Measurements from ENCODE around the gene PCCB.
"Not testable (repeated sequence)": the region's sequence is repeated elsewhere in the genome, so short reads cannot be mapped to it uniquely, and the experiment has no call there.

Gene PCCB

DNA sequence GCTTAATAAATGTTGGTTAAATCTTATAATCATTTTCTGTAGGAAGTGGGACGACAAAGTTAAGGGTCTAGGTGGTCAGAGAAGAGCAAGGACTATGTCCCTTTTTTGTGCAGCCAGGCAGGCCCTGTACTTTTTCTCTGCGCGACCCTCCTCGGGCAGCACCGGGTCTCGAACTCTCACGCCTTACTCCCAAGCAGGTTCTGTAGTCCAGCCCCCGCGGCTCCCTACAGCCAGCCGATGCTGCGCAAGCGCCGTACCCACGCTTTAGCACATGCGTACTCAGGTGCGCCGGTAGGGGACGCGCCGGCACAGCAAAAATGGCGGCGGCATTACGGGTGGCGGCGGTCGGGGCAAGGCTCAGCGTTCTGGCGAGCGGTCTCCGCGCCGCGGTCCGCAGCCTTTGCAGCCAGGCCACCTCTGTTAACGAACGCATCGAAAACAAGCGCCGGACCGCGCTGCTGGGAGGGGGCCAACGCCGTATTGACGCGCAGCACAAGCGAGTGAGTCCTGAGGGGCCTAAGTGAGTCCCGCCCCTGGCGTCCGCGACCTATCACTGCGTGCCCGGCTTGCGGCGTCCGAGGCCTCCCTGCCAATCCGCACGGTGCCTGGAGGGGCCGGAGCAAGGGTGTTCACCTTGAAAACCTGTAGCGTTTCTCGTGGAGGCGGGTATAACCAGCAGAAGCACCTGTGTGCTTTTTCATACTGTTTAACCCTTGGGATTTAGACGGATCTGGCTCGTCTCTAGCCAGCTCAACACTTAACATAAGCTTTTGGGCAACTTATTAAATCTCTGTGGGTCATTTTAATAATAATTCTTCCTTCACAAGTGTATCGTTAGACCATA is at the start of gene PCCB:
TSS of gene PCCB (plus strand) at position 282 of the 844 bp plus-strand sequence. CDS start at position 318, 36 bp downstream.
- DNase-seq: peak; percentile 85

DNA sequence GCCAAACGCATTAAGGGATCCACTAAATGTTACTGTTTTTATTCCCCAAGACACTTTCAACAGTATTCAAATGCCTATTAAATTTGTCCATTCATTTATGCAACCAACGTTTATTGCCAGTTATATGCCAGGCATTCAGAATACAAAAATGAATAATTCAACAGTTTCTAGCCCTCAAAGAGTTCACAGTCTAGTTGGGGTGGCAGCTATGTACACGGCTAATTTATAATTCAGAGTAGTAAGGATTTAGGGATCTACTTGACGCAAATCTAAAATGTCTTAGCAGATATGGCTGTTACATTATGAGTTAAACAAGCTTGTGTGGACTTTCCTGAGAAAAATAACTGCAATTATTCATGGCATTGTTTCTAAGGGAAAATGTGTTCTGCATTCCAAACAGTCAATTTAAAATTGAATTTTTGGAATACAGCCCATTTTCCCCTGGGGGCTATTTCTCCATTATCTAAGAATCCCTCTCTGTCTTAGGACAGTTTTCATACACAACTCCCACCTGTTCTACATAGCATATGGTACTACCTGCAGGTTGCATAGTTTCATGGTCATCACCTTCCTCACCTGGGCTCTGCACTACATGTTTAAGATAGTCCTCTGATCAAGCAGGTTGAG is 42.5 kb upstream of the PCCB start:
- no peak for DNase-seq

DNA sequence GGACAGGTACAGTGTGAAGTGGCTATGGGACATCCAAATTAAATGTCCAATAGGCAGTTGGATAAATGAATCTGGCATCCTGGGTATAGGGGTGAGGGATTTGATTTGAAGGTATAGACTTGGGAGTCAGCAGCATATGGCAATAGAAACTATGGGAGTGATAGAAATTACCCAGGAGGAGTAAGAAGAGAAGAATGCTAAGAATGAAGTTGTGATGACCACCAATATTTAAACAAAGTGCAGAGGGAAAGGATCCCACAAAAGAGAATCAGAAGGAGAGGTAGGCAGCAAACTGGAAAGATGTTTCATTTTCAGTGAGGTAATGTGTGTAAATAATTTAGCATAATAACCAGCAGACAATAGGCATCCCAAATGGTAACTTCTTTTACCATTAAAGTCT is 40.2 kb upstream of the PCCB start:
- DNase-seq: no peak

DNA sequence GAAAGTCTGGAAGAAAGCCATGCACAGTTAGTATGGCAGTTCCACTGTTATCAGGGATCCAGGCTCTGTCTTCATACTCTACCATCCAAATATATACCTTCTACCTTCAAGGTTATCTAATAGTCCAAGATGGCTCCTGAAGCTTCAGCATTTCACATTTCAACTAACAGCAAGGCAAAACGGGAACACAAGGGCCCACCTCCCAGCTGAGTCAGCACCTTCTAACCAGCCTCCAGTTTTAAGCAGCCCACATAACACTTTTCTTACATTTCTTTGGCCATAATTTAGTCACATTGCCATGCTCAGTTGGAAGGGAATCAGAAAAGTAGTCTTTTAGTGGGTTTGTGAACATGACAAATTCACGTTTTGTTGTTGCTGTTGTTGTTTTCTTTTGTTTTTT is 38.6 kb upstream of the PCCB start:
- DNase-seq: no peak

GRCh38 chr3:136222746-136223145 is 27.4 kb upstream of the PCCB start:
- not testable (repeated sequence) for DNase-seq

DNA sequence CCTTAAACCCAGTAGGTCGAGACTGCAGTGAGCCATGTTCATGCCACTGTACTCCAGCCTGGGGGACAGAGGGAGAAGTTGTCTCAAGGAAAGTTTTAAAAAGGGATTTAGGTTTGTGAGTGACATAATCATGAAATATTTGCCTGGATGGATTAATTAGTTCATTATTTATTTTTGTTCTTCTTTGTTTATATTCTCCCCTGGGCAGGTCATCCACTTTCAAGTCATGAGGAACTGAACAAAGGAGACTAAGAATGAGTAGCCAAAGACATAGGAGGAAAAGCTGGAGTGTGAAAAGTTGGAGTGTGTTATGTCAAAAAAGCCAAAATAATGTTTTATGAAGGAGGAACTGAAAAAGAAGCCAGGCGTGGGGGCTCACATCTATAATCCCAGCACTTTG is 17.7 kb upstream of the PCCB start:
- no peak for DNase-seq

DNA sequence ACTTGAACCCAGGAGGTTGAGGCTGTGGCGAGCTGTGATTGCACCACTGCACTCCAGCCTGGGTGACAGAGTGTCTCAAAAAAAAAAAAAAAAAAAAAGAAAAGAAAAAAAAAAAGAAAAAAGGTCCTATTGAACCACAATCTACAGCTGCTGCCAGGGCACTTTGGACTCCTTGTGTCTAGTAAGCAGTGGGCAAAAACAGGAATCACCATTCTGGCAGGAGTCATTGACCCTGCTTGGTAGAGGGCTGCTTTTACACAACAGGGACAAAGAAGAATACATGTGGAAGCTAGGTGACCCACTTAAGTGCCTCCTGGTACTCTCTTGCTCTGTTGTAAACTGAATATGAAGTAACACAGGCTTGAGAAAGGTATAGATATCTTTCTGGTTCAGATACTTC is 14.6 kb upstream of the PCCB start:
- no peak for DNase-seq

GRCh38 chr3:136236109-136236508 is 14.0 kb upstream of the PCCB start:
- no peak for DNase-seq

GRCh38 chr3:136237103-136237502 is 13.0 kb upstream of the PCCB start:
- no peak for DNase-seq

DNA sequence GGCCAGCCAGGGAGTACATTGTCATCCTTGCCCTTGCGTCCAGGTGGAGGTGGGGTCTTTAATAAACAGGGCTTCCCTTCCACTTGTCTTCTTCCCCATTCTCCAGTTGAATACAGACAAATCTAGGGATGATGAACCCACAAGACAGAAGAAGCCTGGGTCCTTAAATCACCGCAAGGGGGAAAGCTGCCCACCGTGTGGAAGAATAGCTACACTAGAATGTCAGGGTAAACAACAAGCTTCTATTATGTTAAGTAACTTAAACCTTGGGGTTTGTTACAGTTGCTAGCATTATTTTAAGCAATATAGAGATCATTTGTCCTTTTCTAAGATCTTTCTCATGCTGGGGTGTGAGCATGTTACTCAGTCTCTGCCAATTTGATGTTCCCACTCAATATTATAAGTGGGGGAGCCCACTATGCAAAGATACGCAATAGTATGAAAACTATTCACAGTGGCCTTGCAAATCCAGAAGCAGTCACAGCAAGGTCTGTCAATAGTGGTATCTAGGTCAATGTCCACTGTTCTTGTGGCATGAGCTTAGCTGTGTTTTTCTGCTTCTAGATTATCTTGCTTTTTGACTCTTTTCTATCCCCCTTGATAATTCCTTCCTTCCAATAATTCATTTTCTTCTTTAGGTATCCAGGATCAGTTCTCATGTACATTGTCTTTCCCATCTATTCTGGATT is 12.0 kb upstream of the PCCB start:
- no peak for DNase-seq

DNA sequence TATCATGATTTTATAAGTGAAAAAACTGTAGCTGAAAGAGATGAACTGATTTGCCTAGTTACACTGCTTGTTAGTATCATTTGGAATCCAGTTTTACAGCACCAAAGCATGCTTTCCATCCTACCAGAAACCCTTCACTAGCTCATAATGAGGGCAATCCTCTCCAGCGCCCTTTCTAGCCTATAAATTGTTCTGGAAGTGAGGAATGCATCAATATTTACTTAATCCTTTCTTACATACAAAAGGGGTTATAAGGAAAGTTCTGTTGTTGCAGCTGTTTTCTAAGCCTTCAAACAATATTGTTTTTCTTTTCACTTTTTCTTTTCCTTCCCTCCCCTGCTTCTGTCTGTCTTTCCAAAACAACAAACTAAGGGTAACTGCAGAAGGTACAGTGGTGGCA is 11.0 kb upstream of the PCCB start:
- no peak for DNase-seq

DNA sequence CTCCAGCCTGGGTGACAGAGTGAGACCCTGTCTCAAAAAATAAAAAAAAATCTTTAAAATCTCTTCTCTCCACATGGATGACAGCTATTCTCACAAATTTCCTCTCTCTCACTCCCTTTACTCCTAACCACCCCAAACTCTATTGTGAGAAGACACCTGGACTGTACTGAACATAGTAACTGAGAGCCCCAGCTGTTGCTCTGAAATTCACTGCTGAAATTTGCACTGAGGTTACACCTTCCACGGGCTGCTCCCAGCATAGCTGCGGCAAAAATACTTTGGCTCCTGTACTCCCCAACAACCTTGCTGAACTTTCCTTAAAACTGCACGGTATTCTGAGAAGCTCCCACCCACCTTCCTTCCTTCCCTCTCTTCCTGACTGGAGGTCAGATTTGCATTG is 4.4 kb upstream of the PCCB start:
- no peak for DNase-seq

GRCh38 chr3:136247436-136247835 is 2.7 kb upstream of the PCCB start:
- DNase-seq: no peak

- DNase-seq: no peak
Observed at GRCh38 chr3:136247855-136248590, 2.1 kb upstream of the PCCB start.

- no peak for DNase-seq
Observed at GRCh38 chr3:136249091-136249490, 1.0 kb upstream of the PCCB start.

GRCh38 chr3:136249593-136249992 is 547 bp upstream of the PCCB start:
- peak; percentile 21 for DNase-seq

GRCh38 chr3:136250903-136251460 is 842 bp downstream of the PCCB start:
- peak; percentile 76 for DNase-seq

DNA sequence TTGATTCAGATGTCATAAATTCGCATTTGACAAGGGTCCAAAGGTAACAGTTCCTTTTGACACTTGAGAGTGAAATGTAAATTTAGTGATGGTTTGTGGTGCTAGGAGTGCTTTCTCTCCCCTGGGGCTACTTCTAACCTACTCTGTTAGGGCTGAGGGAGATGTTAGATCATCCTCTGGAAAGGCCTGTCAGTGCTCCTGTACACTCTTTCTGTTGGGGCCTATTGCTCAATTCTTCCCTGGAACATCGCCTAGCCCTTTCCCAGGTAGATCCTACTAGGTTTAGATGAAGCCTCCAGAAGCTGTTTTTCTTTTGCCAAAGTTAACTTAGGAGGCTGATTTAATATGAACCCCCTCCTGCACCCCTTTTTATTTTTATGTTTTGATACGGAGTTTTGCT is 1.4 kb downstream of the PCCB start:
- no peak for DNase-seq

GRCh38 chr3:136255672-136256406 is 5.7 kb downstream of the PCCB start:
- no peak for DNase-seq

DNA sequence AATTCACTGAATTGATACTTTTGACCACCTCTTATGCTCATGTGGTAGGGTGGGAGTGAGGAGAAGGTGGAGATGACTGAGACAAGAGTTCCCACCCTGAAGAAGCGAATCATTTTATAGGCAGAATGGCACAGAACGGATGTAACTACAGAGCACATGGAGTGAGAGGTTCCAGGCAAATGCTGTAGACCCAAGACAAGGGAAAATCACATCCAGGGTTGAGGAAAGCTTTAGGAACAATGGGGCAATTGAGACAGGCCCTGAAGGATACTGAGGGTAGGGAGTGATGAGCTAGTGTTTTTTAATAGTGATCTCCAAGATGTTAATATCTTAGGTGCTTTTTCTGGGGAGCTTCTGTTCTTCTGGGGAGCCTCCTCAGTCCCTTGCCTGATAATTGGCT is 8.1 kb downstream of the PCCB start:
- DNase-seq: no peak

- no peak for DNase-seq
Observed at GRCh38 chr3:136261826-136262225, 11.7 kb downstream of the PCCB start.

GRCh38 chr3:136262559-136262958 is 12.4 kb downstream of the PCCB start:
- no peak for DNase-seq
